Measurements from ENCODE around the gene TFDP2. TPM values are rescaled to one million over a fixed set of nuclear protein-coding genes. Genes with fewer than 3 reads are reported as not detected.

Gene TFDP2
- total and polyA plus RNA-seq, 10 of the 15 experiments (the other 5 are each of a cell fraction or from before 2014, with no cell fraction given) = 28.3 to 100 (median 49.7) TPM

GRCh38 chr3:141915016-141915415 is 234.3 kb downstream of the TFDP2 start:
- Histone ChIP-seq H3K4me2 (ENCODE audit: control insufficient read depth, insufficient read depth) (no peak overlapping the region), H3K4me1 (ENCODE audit: control insufficient read depth, insufficient read depth, low read length) (no peaks in the 10 kb centered on the region), H2AFZ (ENCODE audit: control insufficient read depth, low read depth, low read length) (no peak overlapping the region), H3K27me3 (replicated peaks in 1 of 2; ENCODE audit: control insufficient read depth in 2 of 2, insufficient read depth in 2 of 2, low read length in 1 of 2) (no peaks in the 10 kb centered on the region), H3K79me2 (ENCODE audit: control insufficient read depth, insufficient read depth, low read length) (no peaks in the 10 kb centered on the region), H3K9ac (ENCODE audit: control insufficient read depth, insufficient read depth, low read length) (no peak overlapping the region), H3K27ac (ENCODE audit: control insufficient read depth, insufficient read depth) (no peak overlapping the region), H4K20me1 (ENCODE audit: control insufficient read depth, insufficient read depth) (no peaks in the 10 kb centered on the region), H3K36me3 (ENCODE audit: control insufficient read depth in 2 of 2, insufficient read depth in 2 of 2, low read length in 1 of 2) (peaks cover 2 to 16% of the 10 kb centered on the region in 2 experiments), H3K9me3 (replicated peaks; ENCODE audit: control insufficient read depth, insufficient read depth, low read length) (no peaks in the 10 kb centered on the region; the same call in 2 of the 3 replicates), H3K4me3 (no peak overlapping the region)
- ChIA-PET POLR2A (interaction anchor here (0.6 kb wide), 1 partner anchor 153 kb away, joined by 4 read pairs; no protein-coding TSS in a partner anchor), SMC1A (ENCODE audit: uncharacterized antibody, unreplicated experiment) (interaction anchor here (1.5 kb wide), 1 partner anchor 175 kb away, joined by 4 read pairs; no protein-coding TSS in a partner anchor), CTCF (interaction anchor here (0.6 to 2.7 kb wide), 5 partner anchors 17 to 454 kb away, joined by 3 to 15 read pairs (median 4); partner anchors contain the start of gene RNF7), RAD21 (ENCODE audit: unreplicated experiment) (no interaction called here)
- no peak for ATAC-seq
- intact Hi-C loops (cut with micrococcal nuclease; ENCODE audit: unreplicated experiment) (loop anchor here (10.0 kb wide), 1 partner anchor 340 kb away; no protein-coding TSS in a partner anchor), in situ Hi-C loops (cut with MboI) (no loop called here)
- no peak for TF ChIP-seq BACH1 (IDR thresholded peaks at IDR 0.05; ENCODE audit: borderline replicate concordance)
- no peak for TF ChIP-seq LARP7 (IDR thresholded peaks at IDR 0.05)
- TF ChIP-seq FOXK2 (IDR thresholded peaks at IDR 0.05) = no peak
- no peak for TF ChIP-seq RB1 (IDR thresholded peaks at IDR 0.05; ENCODE audit: borderline replicate concordance)
- no peak for TF ChIP-seq BMI1 (IDR thresholded peaks at IDR 0.05; ENCODE audit: borderline replicate concordance)
- no peak for TF ChIP-seq ZNF687 (IDR thresholded peaks at IDR 0.05)
- no TSS peak for BruUV-seq (replicated peaks)
- WGBS (ENCODE audit: insufficient coverage, insufficient replicate concordance, low lambda C conversion rate, missing lambda C conversion rate) = 94% methylated on average over 5 of the region's 5 CpGs
- FAIRE-seq = peak; percentile 18
- DNase-seq (ENCODE audit: low read depth, low spot score) = no peak
